ENCODE results near the gene SLC6A7.

GRCh38 chr5:150178262-150178661 lies 11.6 kb upstream of the SLC6A7 start:
- TF ChIP-seq CTCF (IDR thresholded peaks at IDR 0.05) (no peak), POLR2A (IDR thresholded peaks at IDR 0.05) (no peak), POLR2AphosphoS5 (IDR thresholded peaks at IDR 0.05) (no peak), EP300 (IDR thresholded peaks at IDR 0.05) (no peak)

All from upper lobe of left lung (tissue), 4 donors.